Eye (tissue), 1 donor: ENCODE measurements around the gene CDCA5.

Experiments used
- DNase-seq: peaks from one replicate; pipeline ENCODE4 v3.0.0-alpha.2; 2015

Gene CDCA5

DNA sequence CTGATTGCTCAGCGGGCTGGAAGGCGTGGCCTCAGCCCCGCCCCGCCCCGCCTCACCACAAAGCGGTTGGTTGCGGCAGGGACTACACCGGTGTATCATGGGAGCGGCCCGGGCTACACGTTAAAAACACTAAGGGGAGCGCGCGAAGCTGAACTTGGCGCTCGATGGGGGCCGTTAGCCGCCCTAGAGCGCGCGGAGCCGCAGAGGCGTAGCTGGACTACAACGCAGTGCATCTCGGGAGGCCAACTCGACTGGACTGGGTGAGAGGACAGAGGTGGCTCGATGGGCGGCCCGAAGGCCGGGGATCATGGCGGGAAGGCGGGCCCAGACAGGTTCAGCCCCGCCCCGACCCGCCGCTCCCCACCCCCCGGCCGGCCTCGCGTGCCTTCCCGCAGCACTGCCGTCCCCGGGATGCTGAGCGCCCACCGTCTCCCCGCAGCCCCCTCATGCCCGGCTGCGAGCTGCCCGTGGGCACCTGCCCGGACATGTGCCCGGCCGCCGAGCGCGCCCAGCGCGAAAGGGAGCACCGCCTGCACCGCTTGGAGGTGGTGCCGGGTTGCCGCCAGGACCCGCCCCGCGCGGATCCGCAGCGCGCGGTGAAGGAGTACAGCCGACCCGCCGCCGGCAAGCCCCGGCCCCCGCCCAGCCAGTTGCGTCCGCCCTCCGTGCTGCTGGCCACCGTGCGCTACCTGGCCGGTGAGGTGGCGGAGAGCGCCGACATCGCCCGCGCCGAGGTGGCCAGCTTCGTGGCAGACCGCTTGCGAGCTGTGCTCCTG, 42.8 kb downstream of the CDCA5 start, which contains the start of gene SAC3D1:
Gene SAC3D1 (plus strand): TSS at position 364 of the 776 bp plus-strand sequence. CDS start 83 bp downstream, at position 447.
- peak; percentile 96 for DNase-seq

DNA sequence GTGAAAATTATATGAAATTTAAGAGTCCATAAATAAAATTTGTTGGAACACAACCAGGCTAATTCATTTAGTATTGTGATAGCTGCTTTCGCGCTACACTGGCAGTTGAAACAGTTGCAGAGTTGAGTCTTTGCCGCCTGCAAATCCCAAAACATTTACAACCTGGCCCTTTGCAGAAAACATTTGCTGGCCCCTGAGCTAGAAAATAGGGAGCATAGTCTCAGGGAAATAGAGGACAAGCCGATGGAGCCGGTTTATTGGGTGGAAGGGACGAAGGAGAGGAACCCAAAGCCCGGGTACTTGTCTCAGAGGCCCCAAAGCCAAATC, 43.4 kb downstream of the CDCA5 start:
- DNase-seq, result no peak

DNA sequence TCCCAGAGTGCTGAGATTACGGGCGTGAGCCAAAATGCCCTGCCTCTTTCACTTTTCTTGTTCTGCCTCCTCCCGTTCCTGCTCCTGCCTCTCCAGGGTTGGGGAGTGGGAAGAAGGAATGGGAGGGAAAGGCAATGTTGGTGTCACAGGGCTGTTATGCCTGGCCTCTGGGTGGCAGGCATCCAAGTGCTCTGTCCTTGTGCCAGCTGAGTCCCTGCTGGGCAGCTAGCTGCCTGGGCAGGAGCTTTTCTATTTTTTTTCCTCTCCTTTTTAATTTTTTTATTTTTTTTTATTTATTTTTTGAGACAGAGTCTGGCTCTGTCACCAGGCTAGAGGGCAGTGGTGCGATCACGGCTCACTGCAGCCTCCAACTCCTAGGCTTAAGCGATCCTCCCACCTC, 46.9 kb downstream of the CDCA5 start:
- no peak for DNase-seq

DNA sequence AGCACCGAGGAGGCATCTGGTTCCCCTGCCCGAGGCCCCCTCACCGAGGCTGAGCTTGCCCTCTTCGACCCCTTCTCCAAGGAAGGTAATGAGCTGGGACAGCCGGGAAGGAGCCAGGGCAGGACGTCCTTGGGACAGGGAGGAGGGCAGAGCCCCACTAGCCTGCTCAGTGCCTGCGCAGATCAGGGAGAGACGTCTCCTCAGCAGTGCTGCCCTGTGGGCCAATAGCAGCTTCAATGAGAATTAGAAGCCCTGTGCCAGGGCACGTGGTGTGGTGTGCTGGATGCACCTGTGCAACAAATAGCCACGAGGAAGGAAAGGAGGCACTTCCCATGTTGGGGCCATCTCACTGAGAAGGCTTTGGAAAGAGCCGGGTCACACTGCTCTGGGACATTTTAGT, 48.3 kb downstream of the CDCA5 start:
- DNase-seq, result peak; percentile 10

DNA sequence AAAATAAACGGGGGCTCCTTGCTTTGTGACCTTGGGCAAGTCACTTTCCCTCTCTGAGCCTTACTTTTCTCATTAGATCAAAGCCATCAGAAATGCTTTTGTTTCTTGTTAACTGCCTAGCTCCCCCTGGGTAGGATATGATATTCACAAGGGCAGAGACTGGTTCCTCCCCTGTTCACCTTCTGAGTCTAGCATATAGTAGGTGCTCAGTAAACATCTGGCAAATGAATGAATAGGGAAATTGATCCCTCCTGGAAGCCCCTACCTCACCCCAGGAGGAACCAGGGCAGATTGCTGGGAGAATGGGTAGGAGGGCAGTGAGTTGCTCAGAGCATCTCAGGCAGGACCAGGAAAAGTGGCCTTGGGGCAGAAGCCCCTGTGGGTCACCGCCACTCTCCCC, 49.4 kb downstream of the CDCA5 start:
- no peak for DNase-seq

DNA sequence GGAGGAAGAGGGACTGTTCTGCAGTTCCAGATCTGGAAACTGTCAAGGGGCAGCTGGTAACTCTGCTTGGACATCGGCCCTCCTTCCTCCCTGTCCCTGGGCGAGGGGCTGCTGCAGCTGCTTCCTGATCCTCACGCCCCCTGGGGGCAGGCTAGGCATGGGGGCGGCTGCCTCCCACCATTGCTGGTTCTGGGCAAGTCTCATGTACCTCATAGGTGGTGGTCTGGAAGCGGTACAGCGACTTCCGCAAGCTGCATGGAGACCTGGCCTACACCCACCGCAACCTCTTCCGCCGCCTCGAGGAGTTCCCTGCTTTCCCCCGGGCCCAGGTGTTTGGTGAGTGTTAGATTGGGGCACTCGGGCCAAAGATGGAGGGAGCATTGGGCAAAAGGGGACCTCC, 51.6 kb downstream of the CDCA5 start:
- DNase-seq, result no peak
